Fibroblast of the aortic adventitia (primary cell): ENCODE data around the gene RIPK4. TPM values are rescaled to one million over a fixed set of nuclear protein-coding genes. Genes with fewer than 3 reads are reported as not detected.
A peak's percentile ranks its signal among the peaks of the same experiment; 100 is the strongest.

Experiments used
- DNase-seq: peaks from one replicate; pipeline ENCODE4 v3.0.0-alpha.2; 2010; ENCODE audit warnings: low read depth
- H3K4me3 ChIP-seq: 2 replicates; pipeline ENCODE4 v1.5.1; 2011; ENCODE audit warnings: low read depth, mild to moderate bottlenecking, control low read depth, low read length, moderate library complexity
- total RNA-seq: library from RNA; depleted of rRNA; stranded (reverse); fragments of >200 nt; gene quantifications from 2 replicates; pipeline ENCODE4 v1.2.3, GENCODE V29; 2012; ENCODE audit warnings: low replicate concordance
- TF ChIP-seq, protein P1 (sequence below): IDR thresholded peaks from 2 replicates; pipeline ENCODE4 v1.5.1; 2011; ENCODE audit warnings: mild to moderate bottlenecking, low read length, control low read depth, inconsistent platforms; ENCODE audit not compliant: insufficient read depth

Gene RIPK4
- total RNA-seq, 1 donor, result 0.45 TPM

DNA sequence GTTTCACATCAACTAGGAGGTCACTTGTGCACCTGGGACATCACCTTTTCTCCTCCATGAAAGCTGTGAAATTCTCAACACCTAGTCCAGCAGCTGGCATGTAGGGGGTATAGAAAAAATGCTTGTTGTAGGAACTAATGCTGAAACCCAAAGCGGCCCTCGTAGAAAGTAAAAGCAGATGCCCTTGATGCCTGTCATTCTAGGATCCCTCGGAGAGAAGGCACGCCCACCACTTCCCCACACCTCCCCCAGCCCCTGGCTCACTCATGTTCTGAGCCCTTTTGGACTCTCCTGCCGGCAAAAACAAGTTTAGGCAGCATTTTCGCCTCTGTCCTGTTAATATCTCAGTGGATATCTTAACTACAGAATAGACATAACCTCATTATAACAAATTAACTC, 36.5 kb downstream of the RIPK4 start:
- TF ChIP-seq, protein P1, sequence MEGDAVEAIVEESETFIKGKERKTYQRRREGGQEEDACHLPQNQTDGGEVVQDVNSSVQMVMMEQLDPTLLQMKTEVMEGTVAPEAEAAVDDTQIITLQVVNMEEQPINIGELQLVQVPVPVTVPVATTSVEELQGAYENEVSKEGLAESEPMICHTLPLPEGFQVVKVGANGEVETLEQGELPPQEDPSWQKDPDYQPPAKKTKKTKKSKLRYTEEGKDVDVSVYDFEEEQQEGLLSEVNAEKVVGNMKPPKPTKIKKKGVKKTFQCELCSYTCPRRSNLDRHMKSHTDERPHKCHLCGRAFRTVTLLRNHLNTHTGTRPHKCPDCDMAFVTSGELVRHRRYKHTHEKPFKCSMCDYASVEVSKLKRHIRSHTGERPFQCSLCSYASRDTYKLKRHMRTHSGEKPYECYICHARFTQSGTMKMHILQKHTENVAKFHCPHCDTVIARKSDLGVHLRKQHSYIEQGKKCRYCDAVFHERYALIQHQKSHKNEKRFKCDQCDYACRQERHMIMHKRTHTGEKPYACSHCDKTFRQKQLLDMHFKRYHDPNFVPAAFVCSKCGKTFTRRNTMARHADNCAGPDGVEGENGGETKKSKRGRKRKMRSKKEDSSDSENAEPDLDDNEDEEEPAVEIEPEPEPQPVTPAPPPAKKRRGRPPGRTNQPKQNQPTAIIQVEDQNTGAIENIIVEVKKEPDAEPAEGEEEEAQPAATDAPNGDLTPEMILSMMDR, result no peak
- DNase-seq, result no peak

DNA sequence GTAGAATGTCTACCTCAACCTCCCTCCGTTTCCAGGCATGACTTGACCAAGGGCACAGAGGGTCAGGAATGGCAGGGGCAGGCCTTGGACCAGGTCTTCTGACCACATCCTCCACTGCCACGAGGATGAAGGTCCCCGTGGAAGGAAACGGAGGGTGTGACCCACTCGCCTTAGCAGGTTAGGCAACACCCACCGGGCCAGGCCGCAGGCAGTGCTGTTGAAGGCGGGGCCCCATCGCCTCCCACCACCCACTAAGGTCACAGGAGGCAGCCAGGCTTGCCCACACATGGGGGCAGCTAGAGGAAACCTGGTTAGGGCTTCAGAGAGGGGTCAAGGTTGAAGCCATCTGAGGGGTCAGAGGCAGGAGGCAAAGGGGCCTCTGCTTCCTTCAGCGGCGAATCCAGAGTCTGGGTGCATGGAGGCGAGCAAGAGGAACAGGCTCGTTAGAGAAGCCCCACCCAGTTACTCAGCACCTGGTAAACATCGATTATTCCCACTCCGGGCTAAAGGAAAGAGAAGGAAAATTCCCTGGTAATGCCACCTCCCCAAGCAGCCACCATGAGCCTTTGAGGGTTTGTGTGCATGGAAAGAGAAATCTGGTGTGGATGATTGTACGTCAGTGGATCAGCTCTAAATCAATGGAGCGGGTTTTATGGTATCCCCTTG, 37.0 kb downstream of the RIPK4 start:
- H3K4me3 ChIP-seq, result no peak overlapping the region
- TF ChIP-seq, protein P1, result no peak
- no peak for DNase-seq

More for the DNA sequence above, 36.5 kb downstream of the RIPK4 start:
- H3K4me3 ChIP-seq, result no peak overlapping the region

DNA sequence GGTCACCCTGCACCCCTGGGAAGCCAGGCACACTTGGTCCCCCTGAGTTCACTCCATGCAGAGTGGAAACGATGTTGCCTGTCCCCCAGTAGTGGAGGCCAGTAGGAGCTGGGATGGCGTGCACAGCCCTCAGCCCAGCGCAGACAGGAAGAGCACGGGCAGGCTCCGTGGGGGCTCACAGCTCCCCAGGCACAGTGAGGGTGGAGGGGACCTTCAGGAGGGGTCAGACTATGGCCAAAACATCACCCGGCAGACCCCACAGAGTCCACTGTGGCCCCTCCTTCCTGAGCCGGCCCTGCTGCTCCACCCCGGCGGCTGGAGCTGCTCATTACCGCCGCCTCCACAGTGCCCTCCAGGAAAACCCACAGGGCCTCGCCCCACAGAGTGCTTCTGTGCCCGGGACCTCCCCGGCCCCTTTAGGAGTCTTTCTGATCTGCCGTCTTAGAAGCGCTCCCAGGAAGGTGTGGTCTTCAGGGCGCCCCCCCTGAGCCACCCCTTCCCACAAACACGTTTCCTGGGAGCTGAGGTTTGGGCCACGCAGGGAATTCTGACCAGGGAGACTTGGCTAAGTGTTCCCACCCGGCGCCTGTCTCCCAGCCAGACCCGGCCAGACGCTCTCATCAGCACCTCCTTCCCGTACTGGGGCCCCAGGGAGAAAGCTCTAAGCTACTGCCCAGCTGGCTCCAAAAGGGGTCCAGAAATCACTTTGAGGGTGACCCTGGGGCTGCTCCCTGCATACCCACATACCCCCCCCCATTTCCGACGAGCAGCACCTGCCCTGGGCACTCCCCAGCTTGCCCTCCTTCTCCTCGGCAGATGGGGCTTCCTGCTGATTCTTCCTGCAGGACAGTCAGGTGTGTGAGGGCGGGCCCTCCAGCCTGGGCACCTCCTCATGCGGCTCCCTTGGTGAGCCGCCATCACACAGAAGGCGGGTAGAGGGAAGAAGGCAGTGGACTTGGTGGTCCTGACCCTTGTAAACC, 38.8 kb downstream of the RIPK4 start:
- TF ChIP-seq, protein P1, result no peak
- DNase-seq, result no peak
- no peak overlapping the region for H3K4me3 ChIP-seq

DNA sequence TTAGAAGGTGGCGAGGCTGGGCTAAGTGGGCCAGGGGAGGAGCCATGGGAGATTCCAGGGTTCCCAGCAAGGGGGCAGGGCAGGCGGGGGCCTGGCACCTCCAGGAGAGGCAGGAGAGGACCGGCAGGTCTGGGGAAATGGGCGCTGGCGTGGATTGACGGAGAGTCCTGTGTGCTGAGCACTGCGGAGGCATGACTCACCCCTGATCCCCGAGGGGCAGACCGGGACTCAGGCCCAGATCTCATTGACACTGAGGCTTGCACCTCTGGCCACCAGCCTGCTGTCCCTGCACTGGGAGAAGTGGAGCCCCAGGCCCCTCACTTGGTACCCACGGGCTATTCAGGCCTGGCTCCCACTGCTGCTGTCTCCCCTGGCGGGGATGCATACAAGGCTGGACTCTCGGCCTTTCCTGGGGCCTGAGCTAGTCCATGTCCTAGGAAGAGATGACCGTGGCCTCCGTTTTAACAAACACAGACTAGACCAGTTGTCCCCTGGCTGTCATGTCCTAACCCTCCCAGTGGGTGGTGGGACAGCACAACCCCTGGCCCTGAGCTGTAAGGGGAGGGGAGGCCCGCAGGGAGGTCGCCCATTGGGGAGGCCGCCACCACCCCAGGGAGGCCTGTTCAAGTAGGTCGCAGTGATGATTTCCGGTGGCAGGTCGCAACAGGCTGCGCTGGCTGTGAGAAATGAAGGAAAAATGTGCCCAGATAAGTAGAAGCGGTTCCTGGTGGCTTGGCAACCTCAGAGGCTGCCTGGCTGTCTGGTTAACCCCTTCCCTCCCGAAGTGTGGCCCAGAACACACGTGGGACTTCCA, 39.7 kb downstream of the RIPK4 start:
- DNase-seq, result peak; percentile 63
- no peak overlapping the region for H3K4me3 ChIP-seq
- TF ChIP-seq, protein P1, result peak; percentile 4

DNA sequence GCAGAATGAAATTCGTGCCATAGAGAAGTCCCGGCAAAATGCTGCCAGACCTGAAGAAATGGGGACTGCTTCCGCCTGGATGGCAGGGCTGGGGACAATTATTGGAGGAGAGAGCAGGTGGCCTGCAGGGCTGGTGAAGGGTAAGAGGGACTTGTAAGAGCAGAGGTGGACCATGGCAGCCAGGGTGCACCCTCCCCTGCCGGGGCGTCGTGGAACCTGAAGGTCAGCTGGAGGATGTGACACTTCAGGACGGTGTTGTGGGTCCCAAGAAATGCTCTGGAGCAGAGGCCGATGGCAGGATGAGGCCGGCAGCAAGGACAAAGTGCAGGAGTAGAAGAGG, 40.3 kb downstream of the RIPK4 start:
- no peak for DNase-seq
- no peak overlapping the region for H3K4me3 ChIP-seq
- TF ChIP-seq, protein P1, result no peak

DNA sequence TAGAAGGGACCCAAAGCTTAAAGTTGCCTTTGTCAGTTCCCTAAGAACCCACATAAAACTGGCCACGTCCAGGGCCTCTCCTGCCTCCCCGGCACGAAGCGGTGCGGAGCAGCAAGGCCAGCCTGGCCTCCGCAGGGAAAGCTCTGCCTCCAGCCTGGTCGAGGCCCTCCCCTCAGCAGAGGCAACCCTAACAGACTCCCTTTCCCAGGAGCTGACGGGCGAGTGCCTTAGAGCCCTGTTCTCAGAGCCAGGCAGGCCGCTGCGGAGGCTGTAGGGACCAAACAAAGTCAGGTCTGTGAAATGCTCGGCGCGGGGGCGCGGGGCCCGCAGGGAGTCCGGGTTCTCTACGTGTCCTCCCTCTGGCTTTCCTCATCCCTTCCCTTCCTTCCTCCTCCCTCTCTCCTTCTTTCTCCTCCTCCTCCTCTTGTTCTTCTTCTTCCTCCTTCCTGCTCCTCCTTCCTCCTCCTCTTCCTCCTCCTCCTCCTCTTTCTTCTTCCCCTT, 40.7 kb downstream of the RIPK4 start:
- TF ChIP-seq, protein P1, result no peak
- DNase-seq, result no peak
- no peak overlapping the region for H3K4me3 ChIP-seq
